ENCODE results near the gene TEX261. TPM values are rescaled to one million over a fixed set of nuclear protein-coding genes. Genes with fewer than 3 reads are reported as not detected.

TEX261 gene
- total and polyA plus RNA-seq, 3 donors from 2014 or later, result 39.0 to 133 (median 40.7) TPM

DNA sequence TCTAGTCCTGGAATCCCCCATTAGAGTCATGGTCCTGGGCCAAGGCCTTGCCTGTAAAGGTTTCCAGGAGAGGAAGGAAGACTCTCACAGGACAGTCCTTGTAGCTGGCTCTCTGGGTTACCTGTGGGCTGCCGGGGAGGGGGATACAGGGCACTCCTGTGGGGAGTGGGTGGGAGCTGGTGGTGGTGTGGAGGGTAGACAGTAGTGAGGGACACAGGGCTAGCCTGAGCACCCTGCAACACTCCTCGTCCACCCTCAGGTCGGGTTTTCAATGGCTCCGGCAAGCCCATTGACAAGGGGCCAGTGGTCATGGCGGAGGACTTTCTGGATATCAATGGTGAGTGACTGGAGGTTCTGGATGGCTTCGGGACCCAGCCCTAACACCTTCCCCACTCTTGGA lies 35.9 kb downstream of the TEX261 start:
- Histone ChIP-seq H3K4me3 (no peak overlapping the region), H3K27me3 (no peaks in the 10 kb centered on the region), H3K27ac (no peak overlapping the region), H3K36me3 (ENCODE audit: low read depth, missing control alignments) (no peaks in the 10 kb centered on the region), H3K9me3 (no peaks in the 10 kb centered on the region), H3K4me1 (no peaks in the 10 kb centered on the region)
- DNase-seq, result peak; percentile 7
- intact Hi-C loops (cut with DNase I; ENCODE audit: low total_unique reads), result no loop called here
- 94 to 96% methylated on average over 4 to 6 of the region's 6 CpGs for WGBS, 2 donors
- TF ChIP-seq CTCF (IDR thresholded peaks at IDR 0.05), result no peak
- TF ChIP-seq POLR2A (IDR thresholded peaks at IDR 0.05), result no peak

DNA sequence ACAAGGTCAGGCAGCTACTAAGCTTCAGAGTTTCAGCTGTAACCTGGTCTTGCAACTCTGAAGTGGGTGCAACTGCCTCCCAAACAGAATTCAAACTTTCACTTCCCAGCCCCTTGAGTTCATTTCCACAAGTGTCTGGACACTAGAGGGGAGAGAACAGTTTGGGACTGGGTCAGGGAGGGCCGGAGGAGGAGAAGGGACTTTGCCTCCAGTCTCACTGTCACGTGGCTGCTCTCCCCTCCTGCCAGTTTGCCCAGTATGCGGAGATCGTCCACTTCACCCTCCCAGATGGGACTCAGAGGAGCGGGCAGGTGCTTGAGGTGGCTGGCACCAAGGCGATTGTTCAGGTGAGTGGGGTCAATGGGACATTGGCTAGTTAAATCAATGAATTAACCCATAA lies 36.9 kb downstream of the TEX261 start:
- TF ChIP-seq CTCF (IDR thresholded peaks at IDR 0.05), result no peak
- TF ChIP-seq POLR2A (IDR thresholded peaks at IDR 0.05), result no peak
- Histone ChIP-seq H3K27me3 (no peaks in the 10 kb centered on the region), H3K36me3 (ENCODE audit: low read depth, missing control alignments) (no peaks in the 10 kb centered on the region), H3K9me3 (no peaks in the 10 kb centered on the region), H3K4me1 (no peaks in the 10 kb centered on the region), H3K27ac (no peak overlapping the region), H3K4me3 (no peak overlapping the region)
- peak; percentile 1 for DNase-seq
- 74 to 84% methylated on average over 6 of the region's 6 CpGs for WGBS, 2 donors
- intact Hi-C loops (cut with DNase I; ENCODE audit: low total_unique reads), result no loop called here

GRCh38 chr2:70956141-70956540 lies 38.5 kb downstream of the TEX261 start:
- H3K9me3 ChIP-seq, result no peaks in the 10 kb centered on the region
- H3K36me3 ChIP-seq (ENCODE audit: low read depth, missing control alignments), result no peaks in the 10 kb centered on the region
- TF ChIP-seq CTCF (IDR thresholded peaks at IDR 0.05), result no peak
- no peak for TF ChIP-seq POLR2A (IDR thresholded peaks at IDR 0.05)
- no peak for DNase-seq
- intact Hi-C loops (cut with DNase I; ENCODE audit: low total_unique reads), result no loop called here
- no peak overlapping the region for H3K4me3 ChIP-seq
- no peaks in the 10 kb centered on the region for H3K4me1 ChIP-seq
- no peak overlapping the region for H3K27ac ChIP-seq
- WGBS, 2 donors, result 80 to 95% methylated on average over 2 of the region's 2 CpGs
- no peaks in the 10 kb centered on the region for H3K27me3 ChIP-seq

DNA sequence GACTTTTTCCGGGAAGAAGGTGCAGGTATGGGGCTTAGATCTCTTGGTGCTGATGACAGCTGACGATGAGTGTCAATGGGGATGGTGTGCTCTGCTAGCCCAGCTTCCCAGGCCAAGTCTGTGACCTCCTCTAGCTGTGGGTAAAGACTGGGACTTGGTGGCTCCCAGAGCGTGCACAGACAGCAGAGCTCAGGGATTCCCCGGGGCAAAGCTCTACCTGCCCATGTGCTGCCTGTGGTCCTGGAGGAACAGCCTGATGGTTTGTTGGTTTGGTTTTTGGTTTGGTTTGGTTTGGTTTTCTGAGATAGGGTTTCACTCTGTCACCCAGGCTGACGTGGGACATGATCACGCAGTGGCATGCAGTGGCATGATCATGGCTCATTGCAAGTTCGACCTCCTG lies 39.8 kb downstream of the TEX261 start:
- peak; percentile 3 for DNase-seq
- WGBS, 2 donors, result 85 to 92% methylated on average over 7 of the region's 7 CpGs
- Histone ChIP-seq H3K4me1 (no peaks in the 10 kb centered on the region), H3K4me3 (no peak overlapping the region), H3K27me3 (no peaks in the 10 kb centered on the region), H3K36me3 (ENCODE audit: low read depth, missing control alignments) (no peaks in the 10 kb centered on the region), H3K27ac (no peak overlapping the region), H3K9me3 (no peaks in the 10 kb centered on the region)
- intact Hi-C loops (cut with DNase I; ENCODE audit: low total_unique reads), result no loop called here
- TF ChIP-seq POLR2A (IDR thresholded peaks at IDR 0.05), result no peak
- no peak for TF ChIP-seq CTCF (IDR thresholded peaks at IDR 0.05)

GRCh38 chr2:70949086-70949485 lies 45.6 kb downstream of the TEX261 start:
- intact Hi-C loops (cut with DNase I; ENCODE audit: low total_unique reads), result no loop called here
- H3K4me3 ChIP-seq, result peak overlapping the region; percentile 16 to 43
- no peaks in the 10 kb centered on the region for H3K9me3 ChIP-seq
- no peaks in the 10 kb centered on the region for H3K36me3 ChIP-seq (ENCODE audit: low read depth, missing control alignments)
- peaks cover 4% of the 10 kb centered on the region for H3K4me1 ChIP-seq
- DNase-seq, result peak; percentile 1
- TF ChIP-seq POLR2A (IDR thresholded peaks at IDR 0.05) (no peak), CTCF (IDR thresholded peaks at IDR 0.05) (no peak)
- no peak overlapping the region for H3K27ac ChIP-seq
- WGBS, 2 donors, result 59 to 63% methylated on average over 11 of the region's 11 CpGs
- H3K27me3 ChIP-seq, result no peaks in the 10 kb centered on the region

Data from testis (tissue), 3 donors.